AML-193 (cell line): ENCODE results near the gene ASXL3.

Experiments
- DNase-seq, 2 experiments: peaks; one replicate each; lab custom pipeline; 2025; lab: John Stamatoyannopoulos, UW

Gene ASXL3

GRCh38 chr18:33717339-33717738, 139.3 kb downstream of the ASXL3 start:
- DNase-seq: no peak

GRCh38 chr18:33720133-33720532, 142.1 kb downstream of the ASXL3 start:
- no peak for DNase-seq

- DNase-seq: no peak
Observed at GRCh38 chr18:33729556-33729955, 151.5 kb downstream of the ASXL3 start.

GRCh38 chr18:33733376-33733775, 155.4 kb downstream of the ASXL3 start:
- DNase-seq: no peak

- no peak for DNase-seq
Observed at GRCh38 chr18:33735428-33735827, 157.4 kb downstream of the ASXL3 start.

GRCh38 chr18:33741760-33742159, 163.7 kb downstream of the ASXL3 start:
- no peak for DNase-seq

GRCh38 chr18:33744032-33744697, 166.1 kb downstream of the ASXL3 start:
- no peak for DNase-seq

GRCh38 chr18:33745151-33745795, 167.3 kb downstream of the ASXL3 start:
- DNase-seq: no peak

- no peak for DNase-seq
Observed at GRCh38 chr18:33745871-33746545, 168.0 kb downstream of the ASXL3 start.

- DNase-seq: no peak
Observed at GRCh38 chr18:33749834-33750233, 171.8 kb downstream of the ASXL3 start.

- DNase-seq: no peak
Observed at GRCh38 chr18:33750366-33750765, 172.3 kb downstream of the ASXL3 start.

GRCh38 chr18:33751613-33752221, 173.7 kb downstream of the ASXL3 start:
- peak in 1 of 2 experiments; percentile 13 for DNase-seq

- DNase-seq: no peak
Observed at GRCh38 chr18:33755391-33755790, 177.4 kb downstream of the ASXL3 start.

- no peak for DNase-seq
Observed at GRCh38 chr18:33755931-33756560, 178.0 kb downstream of the ASXL3 start.

- no peak for DNase-seq
Observed at GRCh38 chr18:33757037-33757436, 179.0 kb downstream of the ASXL3 start.

GRCh38 chr18:33761363-33761762, 183.3 kb downstream of the ASXL3 start:
- DNase-seq: peak; percentile 3 to 10

- DNase-seq: no peak
Observed at GRCh38 chr18:33781429-33781828, 203.4 kb downstream of the ASXL3 start.
